Measurements from ENCODE around the gene RAPH1.
A peak's percentile ranks its signal among the peaks of the same experiment; 100 is the strongest.
"Not testable (repeated sequence)": the region's sequence is repeated elsewhere in the genome, so short reads cannot be mapped to it uniquely, and the experiment has no call there.

Gene RAPH1

GRCh38 chr2:203431391-203432185 is 103.5 kb downstream of the RAPH1 start:
- DNase-seq: no peak

- not testable (repeated sequence) for DNase-seq
These were observed 105.5 kb downstream of the RAPH1 start for GRCh38 chr2:203429643-203430042.

- no peak for DNase-seq
These were observed 108.0 kb downstream of the RAPH1 start for GRCh38 chr2:203427061-203427460.

- DNase-seq: no peak
These were observed 116.8 kb downstream of the RAPH1 start for GRCh38 chr2:203418271-203418670.

- DNase-seq: no peak
These were observed 121.3 kb downstream of the RAPH1 start for GRCh38 chr2:203413796-203414195.

GRCh38 chr2:203412546-203413331 is 122.4 kb downstream of the RAPH1 start:
- DNase-seq: no peak

- DNase-seq: no peak
These were observed 127.6 kb downstream of the RAPH1 start for GRCh38 chr2:203407496-203407895.

GRCh38 chr2:203404996-203405395 is 130.1 kb downstream of the RAPH1 start:
- no peak for DNase-seq

- DNase-seq: no peak
These were observed 134.1 kb downstream of the RAPH1 start for GRCh38 chr2:203400805-203401585.

GRCh38 chr2:203399031-203399430 is 136.1 kb downstream of the RAPH1 start:
- no peak for DNase-seq

- no peak for DNase-seq
These were observed 138.4 kb downstream of the RAPH1 start for GRCh38 chr2:203396667-203397066.

GRCh38 chr2:203395858-203396257 is 139.2 kb downstream of the RAPH1 start:
- peak; percentile 5 for DNase-seq

GRCh38 chr2:203394519-203395227 is 140.4 kb downstream of the RAPH1 start:
- DNase-seq: no peak

GRCh38 chr2:203388153-203388552 is 146.9 kb downstream of the RAPH1 start:
- not testable (repeated sequence) for DNase-seq

GRCh38 chr2:203383038-203383437 is 152.1 kb downstream of the RAPH1 start:
- no peak for DNase-seq

- DNase-seq: no peak
These were observed 155.9 kb downstream of the RAPH1 start for GRCh38 chr2:203379156-203379555.

- DNase-seq: no peak
These were observed 158.9 kb downstream of the RAPH1 start for GRCh38 chr2:203376173-203376572.

- not testable (repeated sequence) for DNase-seq
These were observed 162.4 kb downstream of the RAPH1 start for GRCh38 chr2:203372706-203373105.

GRCh38 chr2:203366639-203367466 is 168.2 kb downstream of the RAPH1 start:
- DNase-seq: no peak

GRCh38 chr2:203361922-203362321 is 173.2 kb downstream of the RAPH1 start:
- DNase-seq: no peak

- no peak for DNase-seq
These were observed 173.6 kb downstream of the RAPH1 start for GRCh38 chr2:203361495-203361894.
